K562 (cell line): ENCODE data around the gene ANOS1.

Source experiments
- BACH1 ChIP-seq: fragments of 200-800 bp; sonication (Bioruptor generic); IDR thresholded peaks from 2 replicates; pipeline ENCODE4 v1.6.1; 2016; ENCODE audit warnings: missing genetic modification characterization, missing compliant biosample characterization
- BRD9 ChIP-seq: fragments of 450-650 bp; IDR thresholded peaks from 2 replicates; pipeline ENCODE4 v1.6.1; 2018; ENCODE audit warnings: low read depth; ENCODE audit not compliant: partially characterized antibody
- EZH2 ChIP-seq: IDR thresholded peaks from 2 replicates; pipeline ENCODE4 v1.6.1; 2012; ENCODE audit warnings: low read depth, mild to moderate bottlenecking, inconsistent platforms, low read length, borderline replicate concordance
- FOXK2 ChIP-seq, 2 experiments: fragments of 450-650 bp; IDR thresholded peaks in 1 of 2; conservative IDR thresholded peaks in 1 of 2; 2 replicates each; pipeline ENCODE4 v1.6.1; 2016; ENCODE audit warnings: low read depth in 2 of 2, mild to moderate bottlenecking in 1 of 2
- JUN ChIP-seq, 2 experiments: sonication (generic) in 1 of 2; formaldehyde crosslinking in 1 of 2; IDR thresholded peaks; 2 replicates each; pipeline versions ENCODE4 v1.6.1 to v1.8.0; 2012 to 2022; ENCODE audit warnings: borderline replicate concordance in 2 of 2, mild to moderate bottlenecking in 2 of 2, improper control_type of control experiment in 1 of 2, low read depth in 1 of 2, low read length in 1 of 2, missing genetic modification reagents in 1 of 2
- KLF13 ChIP-seq: fragments of 450-650 bp; IDR thresholded peaks from 2 replicates; pipeline ENCODE4 v1.6.1; 2016; ENCODE audit warnings: missing genetic modification characterization, low read depth, mild to moderate bottlenecking, missing compliant biosample characterization, moderate library complexity, borderline replicate concordance
- MAX ChIP-seq: sonication (generic); formaldehyde crosslinking; IDR thresholded peaks from 2 replicates; pipeline ENCODE4 v1.9.0; 2022; ENCODE audit warnings: mild to moderate bottlenecking, missing genetic modification reagents
- SMAD1 ChIP-seq: fragments of 150-350 bp; IDR thresholded peaks from 2 replicates; pipeline ENCODE4 v1.6.1; 2014; ENCODE audit warnings: low read length, low read depth; ENCODE audit not compliant: partially characterized antibody
- ZBTB26 ChIP-seq: fragments of 450-650 bp; formaldehyde crosslinking; IDR thresholded peaks from 2 replicates; pipeline ENCODE4 v1.4.0; 2022; ENCODE audit warnings: missing genetic modification characterization
- ZBTB33 ChIP-seq: sonication (generic); formaldehyde crosslinking; IDR thresholded peaks from 2 replicates; pipeline ENCODE4 v1.8.1; 2023; ENCODE audit warnings: mild to moderate bottlenecking, missing genetic modification reagents
- ZNF23 ChIP-seq: fragments of 250-450 bp; sonication (Bioruptor Pico); IDR thresholded peaks from 2 replicates; pipeline ENCODE4 v1.4.0; 2020; ENCODE audit warnings: mild to moderate bottlenecking
- ZNF263 ChIP-seq: sonication (generic); formaldehyde crosslinking; IDR thresholded peaks from 2 replicates; pipeline ENCODE4 v1.8.0; 2022; ENCODE audit warnings: mild to moderate bottlenecking, missing genetic modification reagents, borderline replicate concordance
- TF ChIP-seq, protein P1 (sequence below), 3 experiments: IDR thresholded peaks in 2 of 3; conservative IDR thresholded peaks in 1 of 3; 2 replicates each; pipeline ENCODE4 v1.5.1; 2011 to 2012; ENCODE audit warnings: low read length in 3 of 3, mild to moderate bottlenecking in 3 of 3, control low read depth in 2 of 3, improper control_type of control experiment in 1 of 3, inconsistent platforms in 1 of 3, low read depth in 1 of 3, mixed read lengths in 1 of 3, moderate library complexity in 1 of 3; ENCODE audit not compliant: insufficient read depth in 2 of 3

DNA sequence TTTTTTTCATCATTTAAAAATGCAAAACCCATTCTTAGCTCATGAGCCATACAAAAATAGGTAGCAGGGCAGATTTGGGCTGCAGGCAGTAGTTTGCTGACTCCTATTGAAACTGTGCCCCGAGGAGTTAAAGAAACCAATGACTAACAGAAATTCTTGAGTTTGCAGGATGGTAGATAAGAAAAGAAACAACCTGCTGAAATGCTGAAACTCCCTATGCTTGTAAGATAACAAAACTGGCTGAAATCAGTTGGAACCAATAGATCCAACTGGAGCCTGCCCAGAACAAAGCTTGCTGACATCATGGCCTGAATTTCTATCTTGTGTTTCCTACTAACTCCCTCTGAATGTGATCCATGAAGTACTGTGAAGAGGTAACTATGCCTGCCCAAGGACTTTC lies 68.6 kb downstream of the ANOS1 start:
- TF ChIP-seq ZNF23 (no peak), KLF13 (tag) (no peak), ZBTB26 (CRISPR knock-in tag) (no peak), EZH2 (no peak), BACH1 (tag) (no peak), FOXK2 (conservative IDR thresholded peaks at IDR 0.05 in 1 of 2, IDR thresholded peaks at IDR 0.05 in 1 of 2; ENCODE audit: low read depth in 2 of 2) (no peak), BRD9 (no peak), JUN (IDR thresholded peaks at IDR 0.05; ENCODE audit: borderline replicate concordance, low read depth, low read length) (no peak), JUN (CRISPR knock-in tag; IDR thresholded peaks at IDR 0.05; ENCODE audit: borderline replicate concordance) (no peak), SMAD1 (no peak), MAX (CRISPR knock-in tag) (no peak), ZBTB33 (CRISPR knock-in tag) (no peak), ZNF263 (CRISPR knock-in tag) (no peak)
- TF ChIP-seq, protein P1, sequence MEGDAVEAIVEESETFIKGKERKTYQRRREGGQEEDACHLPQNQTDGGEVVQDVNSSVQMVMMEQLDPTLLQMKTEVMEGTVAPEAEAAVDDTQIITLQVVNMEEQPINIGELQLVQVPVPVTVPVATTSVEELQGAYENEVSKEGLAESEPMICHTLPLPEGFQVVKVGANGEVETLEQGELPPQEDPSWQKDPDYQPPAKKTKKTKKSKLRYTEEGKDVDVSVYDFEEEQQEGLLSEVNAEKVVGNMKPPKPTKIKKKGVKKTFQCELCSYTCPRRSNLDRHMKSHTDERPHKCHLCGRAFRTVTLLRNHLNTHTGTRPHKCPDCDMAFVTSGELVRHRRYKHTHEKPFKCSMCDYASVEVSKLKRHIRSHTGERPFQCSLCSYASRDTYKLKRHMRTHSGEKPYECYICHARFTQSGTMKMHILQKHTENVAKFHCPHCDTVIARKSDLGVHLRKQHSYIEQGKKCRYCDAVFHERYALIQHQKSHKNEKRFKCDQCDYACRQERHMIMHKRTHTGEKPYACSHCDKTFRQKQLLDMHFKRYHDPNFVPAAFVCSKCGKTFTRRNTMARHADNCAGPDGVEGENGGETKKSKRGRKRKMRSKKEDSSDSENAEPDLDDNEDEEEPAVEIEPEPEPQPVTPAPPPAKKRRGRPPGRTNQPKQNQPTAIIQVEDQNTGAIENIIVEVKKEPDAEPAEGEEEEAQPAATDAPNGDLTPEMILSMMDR (IDR thresholded peaks at IDR 0.05 in 2 of 3, conservative IDR thresholded peaks at IDR 0.05 in 1 of 3; ENCODE audit: insufficient read depth in 2 of 3, low read depth in 1 of 3, low read length in 3 of 3): no peak
